Epidermal melanocyte (primary cell): ENCODE measurements around the gene RSAD2.
"Not testable (repeated sequence)": the region's sequence is repeated elsewhere in the genome, so short reads cannot be mapped to it uniquely, and the experiment has no call there.

Source experiments
- DNase-seq: peaks from one replicate; pipeline ENCODE4 v3.0.0; 2011; ENCODE audit warnings: low spot score; ENCODE audit not compliant: insufficient read length

Gene RSAD2, protein sequence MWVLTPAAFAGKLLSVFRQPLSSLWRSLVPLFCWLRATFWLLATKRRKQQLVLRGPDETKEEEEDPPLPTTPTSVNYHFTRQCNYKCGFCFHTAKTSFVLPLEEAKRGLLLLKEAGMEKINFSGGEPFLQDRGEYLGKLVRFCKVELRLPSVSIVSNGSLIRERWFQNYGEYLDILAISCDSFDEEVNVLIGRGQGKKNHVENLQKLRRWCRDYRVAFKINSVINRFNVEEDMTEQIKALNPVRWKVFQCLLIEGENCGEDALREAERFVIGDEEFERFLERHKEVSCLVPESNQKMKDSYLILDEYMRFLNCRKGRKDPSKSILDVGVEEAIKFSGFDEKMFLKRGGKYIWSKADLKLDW

DNA sequence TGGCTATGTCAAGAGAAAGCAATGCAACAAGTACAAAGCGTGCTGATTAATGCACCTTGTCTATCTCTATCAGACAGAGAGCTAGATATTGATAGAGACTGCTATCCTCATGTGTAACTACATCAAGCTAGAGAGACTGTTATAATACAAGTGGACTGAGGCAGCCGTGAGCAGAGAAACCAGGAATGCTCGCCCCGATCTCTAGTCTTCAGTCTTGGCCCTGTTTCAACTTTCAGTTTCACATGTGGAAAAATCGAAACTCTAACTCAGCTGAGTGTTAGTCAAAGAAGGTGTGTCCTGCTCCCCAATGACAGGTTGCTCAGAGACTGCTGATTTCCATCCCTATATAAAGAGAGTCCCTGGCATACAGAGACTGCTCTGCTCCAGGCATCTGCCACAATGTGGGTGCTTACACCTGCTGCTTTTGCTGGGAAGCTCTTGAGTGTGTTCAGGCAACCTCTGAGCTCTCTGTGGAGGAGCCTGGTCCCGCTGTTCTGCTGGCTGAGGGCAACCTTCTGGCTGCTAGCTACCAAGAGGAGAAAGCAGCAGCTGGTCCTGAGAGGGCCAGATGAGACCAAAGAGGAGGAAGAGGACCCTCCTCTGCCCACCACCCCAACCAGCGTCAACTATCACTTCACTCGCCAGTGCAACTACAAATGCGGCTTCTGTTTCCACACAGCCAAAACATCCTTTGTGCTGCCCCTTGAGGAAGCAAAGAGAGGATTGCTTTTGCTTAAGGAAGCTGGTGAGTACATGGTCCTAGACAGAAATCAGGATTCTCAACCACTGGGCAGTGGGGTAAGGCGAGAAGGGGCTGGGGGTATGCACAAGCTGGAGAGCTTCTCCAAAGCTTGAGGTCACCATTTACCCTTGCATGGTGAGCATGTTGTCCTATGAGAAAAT is at the start of gene RSAD2:
Gene RSAD2 (plus strand): TSS at position 376 of the 903 bp plus-strand sequence. CDS start 24 bp downstream, at position 400.
- DNase-seq: no peak

DNA sequence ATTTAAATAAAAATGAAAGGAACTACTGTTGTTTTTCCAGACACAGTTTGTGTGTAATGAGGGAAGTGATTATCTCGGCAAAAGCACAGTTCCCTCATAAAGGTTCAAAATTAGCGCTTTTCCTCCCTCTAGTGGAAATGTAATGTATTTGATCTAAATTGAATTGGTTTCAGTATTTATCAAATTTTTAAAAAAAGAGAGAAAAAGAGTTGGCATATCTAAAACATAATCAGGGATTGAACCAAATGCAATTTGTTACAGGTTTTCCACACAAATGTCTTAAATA is 49.3 kb upstream of the RSAD2 start:
- peak; percentile 67 for DNase-seq

DNA sequence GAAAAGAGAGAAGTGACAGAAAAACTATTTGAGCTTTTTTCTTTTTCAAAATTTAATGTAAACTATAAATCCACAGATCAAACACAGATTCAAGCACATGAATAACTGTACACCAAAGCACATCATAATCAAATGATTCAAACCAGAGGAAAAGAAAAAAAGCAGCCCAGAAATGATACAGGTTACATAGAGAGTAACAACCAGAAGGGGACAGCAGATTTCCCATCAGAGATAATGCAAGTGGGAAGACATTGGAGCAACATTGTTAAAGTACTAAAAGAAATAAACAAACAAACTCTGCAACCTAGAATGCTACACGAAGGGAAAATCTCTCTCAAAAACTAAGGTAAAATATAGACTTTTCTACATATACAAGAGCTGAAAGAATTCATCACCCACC is 46.3 kb upstream of the RSAD2 start:
- DNase-seq: no peak

DNA sequence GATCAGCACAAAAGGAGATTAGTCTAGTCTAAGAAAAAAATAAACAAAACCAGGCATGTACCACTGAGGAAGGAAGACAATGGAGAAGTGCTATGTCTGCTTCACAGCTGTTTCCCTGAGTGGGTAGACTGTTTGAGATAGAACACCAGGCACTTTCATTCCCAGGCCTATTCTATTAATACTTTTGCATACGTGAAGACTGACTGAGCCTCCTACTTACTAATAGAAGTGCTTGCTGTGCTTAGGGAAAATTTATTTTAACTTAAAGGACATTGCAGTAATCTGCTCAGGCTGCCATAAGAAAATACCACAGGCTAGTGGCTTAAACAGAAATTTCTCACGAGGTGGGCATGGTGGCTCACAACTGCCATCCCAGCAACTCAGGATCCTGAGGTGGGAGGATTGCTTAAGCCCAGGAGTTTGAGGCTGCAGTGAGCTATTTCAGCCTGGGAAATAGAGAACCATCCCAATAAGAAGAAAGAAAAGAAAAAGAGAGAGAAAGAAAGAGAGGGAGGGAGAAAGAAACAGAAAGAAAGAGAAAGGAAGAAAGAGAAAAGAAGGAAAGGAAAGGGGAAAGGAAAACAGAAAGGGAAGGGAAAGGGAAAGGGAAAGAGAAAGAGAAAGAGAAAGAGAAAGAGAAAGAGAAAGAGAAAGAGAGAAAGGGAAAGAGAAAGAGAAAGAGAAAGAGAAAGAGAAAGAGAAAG is 44.8 kb upstream of the RSAD2 start:
- no peak for DNase-seq

DNA sequence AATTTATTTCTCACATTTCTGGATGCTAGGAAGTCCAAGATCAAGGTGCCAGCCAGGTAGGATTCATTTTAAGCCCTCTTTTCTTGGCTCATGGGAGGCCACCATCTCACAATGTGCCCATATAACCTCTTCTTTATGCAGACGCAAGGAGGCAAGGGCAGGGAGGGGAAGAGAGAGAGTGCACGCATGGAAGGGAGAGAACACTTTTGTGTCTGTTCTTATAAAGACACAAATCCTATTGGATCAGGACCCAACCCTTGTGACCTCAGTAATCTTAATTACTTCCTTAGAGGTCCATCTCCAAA is 44.3 kb upstream of the RSAD2 start:
- no peak for DNase-seq

DNA sequence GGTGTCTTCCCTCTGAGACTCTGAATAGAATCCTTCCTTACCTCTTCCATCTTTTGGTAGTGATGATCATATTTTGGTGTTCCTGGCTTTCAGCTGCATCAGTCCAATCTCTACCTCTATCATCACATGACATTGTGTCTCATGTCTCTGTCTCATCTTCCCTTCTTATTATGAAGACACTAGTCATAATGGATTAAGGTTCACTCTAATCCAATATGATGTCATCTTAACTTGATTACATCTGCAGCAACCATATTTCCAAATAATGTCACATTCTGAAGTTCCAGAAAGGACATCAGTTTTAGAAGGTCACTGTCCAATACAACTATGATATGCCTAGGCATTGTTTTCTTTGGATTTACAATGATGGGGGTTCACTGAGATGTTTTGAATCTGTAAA is 43.4 kb upstream of the RSAD2 start:
- DNase-seq: no peak

DNA sequence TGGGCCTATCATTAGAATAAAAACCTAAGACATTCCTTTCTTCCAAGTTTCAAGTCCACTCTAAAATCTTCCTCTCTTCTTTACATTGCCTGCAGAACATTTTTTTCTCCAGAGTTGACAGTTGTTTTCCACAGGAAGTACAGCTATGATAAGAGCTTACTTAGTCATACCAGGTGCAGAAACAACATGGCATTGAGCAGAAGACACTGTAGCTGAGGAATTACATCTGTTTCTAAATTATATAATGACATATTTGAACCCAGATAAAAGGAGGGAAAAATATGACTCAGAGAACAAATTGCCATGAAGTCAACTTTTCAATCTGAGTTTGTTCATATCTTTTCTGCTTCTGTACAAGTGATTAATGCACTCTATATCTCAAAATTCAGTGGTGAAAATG is 42.1 kb upstream of the RSAD2 start:
- no peak for DNase-seq

DNA sequence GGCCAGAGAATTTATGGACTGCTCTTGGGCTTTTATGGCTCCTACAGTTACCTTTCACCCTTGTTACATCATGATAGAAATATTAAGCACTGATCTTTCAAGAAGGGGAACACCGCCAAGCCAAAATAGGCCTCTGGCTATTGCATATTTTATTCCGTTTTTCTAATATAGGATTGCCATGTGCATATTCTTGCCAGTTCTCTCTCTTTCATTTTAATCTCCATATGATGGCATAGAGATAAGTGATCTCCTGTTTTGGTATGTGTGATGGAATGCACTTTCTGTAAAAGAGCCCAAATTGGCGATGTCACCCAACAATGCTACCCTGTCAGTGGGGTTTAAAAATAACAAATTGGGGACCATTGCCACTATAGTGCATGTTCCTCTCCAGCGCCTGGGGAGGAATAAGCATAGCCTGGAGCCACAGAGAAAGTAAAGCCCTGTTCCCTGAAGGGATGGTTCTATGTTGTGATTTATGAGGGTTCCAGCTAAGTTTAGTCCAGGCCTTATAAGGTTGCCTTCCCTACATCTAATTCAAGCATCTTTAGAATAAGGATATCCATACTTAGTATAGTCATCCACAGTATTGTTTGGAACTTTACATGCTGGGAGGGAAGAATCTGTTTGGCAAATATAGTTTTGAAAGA is 38.8 kb upstream of the RSAD2 start:
- no peak for DNase-seq

DNA sequence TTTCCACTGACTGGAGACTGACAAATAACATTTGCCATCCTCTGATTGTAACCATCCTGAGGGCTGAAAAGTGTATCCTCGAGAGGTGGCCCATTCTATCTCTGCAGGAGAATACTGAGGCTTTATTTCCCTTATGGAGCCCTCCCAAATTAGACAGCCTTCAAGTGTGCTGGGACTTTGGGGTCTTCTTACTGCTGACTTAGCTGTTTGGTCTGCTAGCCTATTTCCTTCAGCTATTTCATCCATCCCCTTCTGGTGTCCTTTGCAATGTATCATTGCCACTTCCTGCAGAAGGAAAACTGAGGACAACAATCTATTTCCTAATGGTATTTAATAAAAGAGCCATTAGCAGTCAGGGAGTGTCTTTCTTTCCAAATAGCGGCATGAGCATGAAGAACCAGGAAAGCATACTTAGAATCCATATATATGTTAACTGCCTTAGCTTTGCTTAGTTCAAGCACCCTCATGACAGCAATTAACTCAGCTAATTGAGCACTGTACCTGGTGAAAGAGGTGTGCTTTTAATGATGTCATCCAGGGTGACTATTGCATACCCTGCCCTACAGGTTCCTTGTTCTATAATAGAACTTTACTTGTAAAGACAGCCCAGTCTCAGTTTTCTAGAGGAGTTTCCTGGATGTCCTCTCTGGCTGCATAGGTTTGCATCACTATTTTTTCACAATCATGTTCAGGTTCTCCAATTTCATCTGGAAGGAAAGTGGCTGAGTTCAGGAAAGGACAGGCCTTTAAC is 35.9 kb upstream of the RSAD2 start:
- no peak for DNase-seq

DNA sequence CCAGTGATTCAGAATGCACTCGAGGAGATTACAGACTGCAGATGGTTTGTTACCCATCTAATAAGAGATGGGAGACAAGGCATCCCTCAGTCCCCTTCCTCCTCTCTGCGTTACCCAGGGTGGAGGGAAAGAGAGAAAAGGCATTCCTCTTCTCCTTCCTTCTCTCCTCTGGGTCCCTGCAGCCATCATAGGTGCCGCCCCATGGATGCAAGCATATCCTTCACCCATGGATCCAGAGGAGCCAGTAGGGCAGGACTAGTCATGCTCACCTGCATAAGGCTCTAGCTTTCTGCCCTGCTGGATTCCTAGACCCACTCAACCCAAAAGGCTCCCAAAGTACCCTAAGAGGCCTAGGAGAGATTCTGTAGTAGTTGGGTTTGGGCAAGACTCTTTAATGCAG is 32.3 kb upstream of the RSAD2 start:
- no peak for DNase-seq

DNA sequence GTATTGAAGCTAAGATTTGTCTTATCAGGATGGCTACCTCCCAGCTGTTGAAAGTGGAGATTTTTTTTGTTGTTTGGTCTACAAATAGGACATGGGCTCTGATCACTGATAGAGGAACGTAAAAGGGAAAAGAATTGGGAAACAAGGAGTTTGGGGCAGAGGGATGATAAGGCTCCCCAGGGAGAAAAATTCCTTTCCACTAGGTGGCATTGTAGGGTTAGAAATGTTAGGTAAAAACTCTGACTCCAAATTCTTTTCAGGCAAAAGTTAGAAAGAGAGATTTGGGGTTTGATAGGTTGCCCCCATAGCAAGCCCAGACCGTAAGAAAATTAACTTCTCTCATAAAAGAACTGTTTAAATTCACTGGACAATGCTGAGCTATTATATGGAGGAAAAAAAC is 31.7 kb upstream of the RSAD2 start:
- DNase-seq: no peak

DNA sequence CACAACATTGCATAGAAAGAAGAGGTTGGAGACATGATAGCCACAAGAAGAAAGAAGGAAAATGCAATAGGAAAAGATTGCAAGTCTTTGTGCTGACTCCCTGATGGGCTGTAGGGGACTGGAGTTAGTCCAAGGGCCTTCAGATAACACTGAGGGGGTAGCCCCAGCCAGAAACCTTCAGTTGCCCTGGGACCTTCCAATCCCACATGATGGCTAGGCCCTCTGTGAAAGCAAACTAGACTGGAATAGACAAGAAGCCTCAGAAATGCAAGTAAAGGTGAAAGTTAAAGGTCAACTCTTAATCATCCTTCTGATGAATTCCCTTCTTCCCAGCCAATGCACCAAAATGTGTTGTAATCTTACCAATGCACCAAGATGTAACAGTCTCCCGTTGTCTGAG is 31.0 kb upstream of the RSAD2 start:
- no peak for DNase-seq

DNA sequence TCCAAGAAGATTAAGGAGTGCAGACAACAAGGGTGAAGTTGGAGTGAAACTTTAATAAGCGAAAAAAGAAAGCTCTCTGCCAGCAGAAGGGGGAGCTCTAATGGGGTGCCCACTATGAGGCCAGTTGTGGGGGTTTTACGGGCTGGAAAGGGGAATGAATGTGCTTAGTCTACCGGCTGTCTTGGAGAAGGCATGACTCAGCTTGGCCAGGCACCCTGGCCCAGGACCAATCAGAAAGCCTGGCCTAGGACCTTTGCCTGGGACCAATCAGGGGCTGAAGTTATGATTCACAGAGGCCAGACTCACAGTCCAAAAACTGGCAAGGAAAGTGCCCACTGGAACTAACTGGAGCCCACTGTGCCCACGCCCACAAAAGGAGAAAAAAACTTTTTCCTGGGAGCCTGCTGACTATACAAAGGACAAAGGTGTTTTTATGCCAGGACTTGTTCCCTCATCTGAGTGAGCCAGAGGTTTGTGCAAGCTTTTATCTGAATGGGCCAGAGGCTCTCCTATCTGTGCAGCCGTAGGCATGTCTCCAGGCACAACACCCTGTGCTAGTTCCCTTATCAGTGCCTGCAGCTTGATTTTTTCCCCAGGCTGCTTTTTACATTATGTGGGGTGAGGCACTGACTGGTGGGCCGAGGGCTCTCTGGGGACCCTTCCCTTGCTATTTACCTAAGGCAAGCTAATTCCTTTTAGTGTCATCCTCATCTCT is 30.5 kb upstream of the RSAD2 start:
- DNase-seq: no peak

DNA sequence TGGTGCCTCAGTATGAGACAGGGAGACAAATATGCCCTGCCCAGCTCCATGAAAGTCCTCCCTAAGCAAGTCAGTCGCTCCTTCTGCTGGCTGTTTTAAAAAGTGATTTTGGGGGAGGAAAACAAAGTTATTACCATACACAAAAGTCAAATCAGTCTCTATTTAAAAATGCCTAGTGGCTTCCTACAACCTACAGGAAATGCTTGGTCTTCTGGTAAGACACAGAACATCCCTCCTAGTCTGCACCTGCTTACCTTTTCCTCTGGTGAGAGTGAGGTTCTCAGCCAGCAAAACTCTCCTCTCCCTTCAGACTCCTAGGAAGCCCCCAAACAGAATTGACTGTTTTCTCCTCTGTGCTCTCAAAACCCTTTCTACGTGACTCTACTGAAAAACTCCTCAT is 25.4 kb upstream of the RSAD2 start:
- DNase-seq: no peak

DNA sequence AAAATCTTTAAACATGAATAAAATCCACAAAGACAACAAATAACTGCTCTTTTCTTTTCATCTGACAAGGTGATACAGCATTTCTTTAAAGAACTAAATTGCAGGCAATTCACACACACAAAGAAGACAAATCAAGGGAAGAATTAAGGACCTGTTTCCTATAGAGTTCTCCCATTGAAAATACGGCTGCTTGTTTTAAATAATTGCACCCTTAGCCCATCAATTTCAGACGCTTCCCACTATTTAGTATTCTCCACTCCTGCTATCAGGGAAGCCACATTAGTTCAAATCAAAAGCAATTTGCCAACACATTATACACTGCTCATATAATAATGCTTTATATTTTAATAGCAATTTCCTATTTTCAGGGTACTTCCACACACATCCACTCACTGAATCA is 23.2 kb upstream of the RSAD2 start:
- DNase-seq: no peak

DNA sequence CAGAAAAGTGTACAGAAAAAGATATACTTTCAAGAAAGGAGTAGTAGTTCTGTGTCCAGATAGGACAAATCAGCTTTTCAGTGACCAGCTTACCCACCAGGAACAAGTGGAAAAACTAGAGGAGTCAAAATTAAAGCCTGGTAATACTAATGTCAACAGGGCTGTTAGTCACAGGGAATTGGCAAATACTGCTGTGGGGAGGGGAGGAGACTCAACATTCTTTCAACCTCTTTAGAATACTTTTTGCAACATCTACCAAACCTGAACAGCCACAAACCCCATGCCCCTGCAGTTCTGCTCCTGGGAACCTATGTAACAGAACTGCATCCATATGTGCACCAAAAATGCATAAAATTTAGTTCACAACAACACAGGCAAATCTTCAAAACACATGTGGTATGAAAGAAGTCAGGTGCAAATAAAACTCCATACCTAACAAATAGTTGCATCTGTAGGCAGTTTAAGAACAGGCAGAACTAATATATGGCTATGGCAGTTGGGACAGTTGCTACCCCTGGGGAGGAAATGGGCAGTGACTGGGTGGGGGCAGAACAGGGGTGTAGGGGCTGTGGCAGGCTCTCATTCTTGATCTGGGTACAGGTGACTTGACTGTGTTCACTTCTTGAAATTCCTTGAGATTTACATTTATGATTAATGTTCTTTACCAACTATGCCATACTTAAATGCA is 21.6 kb upstream of the RSAD2 start:
- no peak for DNase-seq

DNA sequence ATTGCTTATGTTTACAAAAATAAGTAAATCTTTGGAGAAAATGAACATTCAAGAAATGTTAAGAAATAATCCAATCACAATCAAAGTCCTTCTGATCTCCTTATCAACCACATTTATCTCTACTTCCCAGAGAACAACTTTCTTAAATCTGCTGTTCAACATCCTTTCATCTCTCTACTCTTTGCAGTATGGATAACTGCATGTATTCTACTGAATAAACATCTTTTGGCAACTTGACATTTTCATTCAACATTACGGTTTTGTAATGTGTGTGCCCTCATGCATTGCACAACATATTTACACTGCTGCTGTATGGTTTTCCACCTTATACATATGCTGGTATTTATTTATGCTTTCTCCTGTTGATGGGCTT is 21.0 kb upstream of the RSAD2 start:
- DNase-seq: no peak

DNA sequence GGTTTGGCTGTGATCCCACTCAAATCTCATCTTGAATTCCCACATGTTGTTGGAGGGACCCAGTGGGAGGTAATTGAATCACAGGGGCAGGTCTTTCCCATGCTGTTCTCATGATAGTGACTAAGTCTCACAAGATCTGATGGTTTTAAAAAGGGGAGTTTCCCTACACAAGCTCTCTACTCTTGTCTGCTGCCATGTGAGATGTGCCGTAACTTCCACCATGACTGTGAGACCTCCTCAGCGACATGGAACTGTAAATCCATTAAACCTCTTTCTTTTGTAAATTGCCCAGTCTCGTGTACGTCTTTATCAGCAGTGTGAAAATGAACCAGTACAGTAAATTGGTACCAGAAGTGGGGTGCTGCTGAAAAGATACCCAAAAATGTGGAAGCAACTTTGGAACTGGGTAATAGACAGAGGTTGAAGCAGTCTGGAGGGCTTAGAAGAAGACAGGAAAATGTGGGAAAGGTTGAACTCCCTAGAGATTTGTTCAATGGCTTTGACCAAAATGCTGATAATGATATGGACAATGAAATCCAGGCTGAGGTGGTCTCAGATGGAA is 19.0 kb upstream of the RSAD2 start:
- not testable (repeated sequence) for DNase-seq

DNA sequence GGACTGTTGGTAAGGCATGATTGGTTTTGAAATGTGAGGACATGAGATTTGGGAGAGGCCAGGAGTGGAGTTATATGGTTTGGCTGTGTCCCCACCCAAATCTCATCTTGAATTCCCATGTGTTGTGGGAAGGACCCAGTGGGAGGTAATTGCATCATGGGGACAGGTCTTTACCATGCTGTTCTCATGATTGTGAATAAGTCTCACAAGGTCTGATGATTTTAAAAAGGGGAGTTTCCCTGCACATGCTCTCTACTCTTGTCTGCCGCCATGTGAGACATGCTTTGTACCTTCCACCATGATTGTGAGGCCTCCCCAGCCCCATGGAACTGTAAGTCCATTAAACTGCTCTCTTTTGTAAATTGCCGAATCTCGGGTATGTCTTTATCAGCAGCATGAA is 17.3 kb upstream of the RSAD2 start:
- no peak for DNase-seq

DNA sequence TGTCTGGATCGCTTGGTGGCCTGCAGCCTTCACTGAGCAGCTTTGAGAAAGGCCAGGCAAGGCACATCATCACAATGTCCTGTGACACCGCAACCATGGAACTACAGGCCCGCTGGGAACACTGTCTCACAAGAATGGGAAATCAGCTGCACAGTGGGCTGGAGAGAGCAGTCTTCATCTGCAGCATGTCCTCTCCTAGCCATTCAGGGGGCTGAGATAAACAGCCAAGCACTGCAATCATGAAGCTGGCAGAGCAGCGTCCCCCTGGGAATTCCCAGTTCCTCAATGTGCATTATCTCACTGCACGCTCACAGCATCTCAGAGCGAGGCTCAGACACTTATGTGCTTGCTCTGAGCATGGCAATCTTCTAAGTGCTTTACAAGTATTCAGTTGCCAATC is 13.8 kb upstream of the RSAD2 start:
- no peak for DNase-seq
